OCI-LY1 (cell line): ENCODE measurements around the gene KLK2.

Experiments used
- EZH2 ChIP-seq: fragments of 200-600 bp; sonication (generic), shearing (Covaris generic); IDR thresholded peaks from 2 replicates; pipeline ENCODE4 v1.8.0; 2017; ENCODE audit warnings: borderline replicate concordance, mixed run types, mild to moderate bottlenecking, antibody characterized with exemption, low read length, moderate library complexity, mixed read lengths
- TF ChIP-seq, protein P1 (sequence below): fragments of 200-600 bp; sonication (generic), shearing (Covaris generic); IDR thresholded peaks from 2 replicates; pipeline ENCODE4 v1.5.1; 2017; ENCODE audit warnings: mild to moderate bottlenecking, antibody characterized with exemption, low read length, moderate library complexity, mixed read lengths

DNA sequence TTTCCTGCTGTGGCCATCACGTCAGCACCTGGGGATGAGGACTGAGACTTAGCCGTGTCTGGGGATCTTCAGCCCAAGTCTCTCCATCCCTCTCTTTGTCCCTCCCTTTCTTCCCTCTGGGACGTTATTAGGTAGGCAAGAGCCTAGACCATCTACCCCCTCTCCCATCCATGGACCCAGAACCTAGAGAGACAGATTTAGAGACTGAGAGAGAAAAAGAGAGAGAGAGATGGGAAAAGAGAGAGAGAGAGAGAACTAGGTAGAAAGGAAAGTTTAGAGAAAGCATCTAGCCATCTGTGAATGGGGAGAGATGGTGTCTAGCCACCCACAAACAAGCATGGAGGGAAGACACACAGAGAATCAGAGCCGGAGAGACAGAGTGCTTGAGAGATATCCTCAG, 37.5 kb downstream of the KLK2 start:
- TF ChIP-seq, protein P1, sequence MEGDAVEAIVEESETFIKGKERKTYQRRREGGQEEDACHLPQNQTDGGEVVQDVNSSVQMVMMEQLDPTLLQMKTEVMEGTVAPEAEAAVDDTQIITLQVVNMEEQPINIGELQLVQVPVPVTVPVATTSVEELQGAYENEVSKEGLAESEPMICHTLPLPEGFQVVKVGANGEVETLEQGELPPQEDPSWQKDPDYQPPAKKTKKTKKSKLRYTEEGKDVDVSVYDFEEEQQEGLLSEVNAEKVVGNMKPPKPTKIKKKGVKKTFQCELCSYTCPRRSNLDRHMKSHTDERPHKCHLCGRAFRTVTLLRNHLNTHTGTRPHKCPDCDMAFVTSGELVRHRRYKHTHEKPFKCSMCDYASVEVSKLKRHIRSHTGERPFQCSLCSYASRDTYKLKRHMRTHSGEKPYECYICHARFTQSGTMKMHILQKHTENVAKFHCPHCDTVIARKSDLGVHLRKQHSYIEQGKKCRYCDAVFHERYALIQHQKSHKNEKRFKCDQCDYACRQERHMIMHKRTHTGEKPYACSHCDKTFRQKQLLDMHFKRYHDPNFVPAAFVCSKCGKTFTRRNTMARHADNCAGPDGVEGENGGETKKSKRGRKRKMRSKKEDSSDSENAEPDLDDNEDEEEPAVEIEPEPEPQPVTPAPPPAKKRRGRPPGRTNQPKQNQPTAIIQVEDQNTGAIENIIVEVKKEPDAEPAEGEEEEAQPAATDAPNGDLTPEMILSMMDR: no peak
- no peak for TF ChIP-seq EZH2
